Sigmoid colon (tissue), 4 donors: ENCODE data around the gene PAPLN.

Source experiments
- CTCF ChIP-seq, 4 experiments: fragments of 450-650 bp in 3 of 4; fragments of 200-600 bp in 1 of 4; IDR thresholded peaks; one replicate each; pipeline ENCODE4 v1.5.1; 2016 to 2019; ENCODE audit warnings: antibody characterized with exemption in 4 of 4, mild to moderate bottlenecking in 3 of 4, moderate library complexity in 2 of 4
- POLR2A ChIP-seq, 2 donors: fragments of 450-650 bp; IDR thresholded peaks; one replicate each; pipeline ENCODE4 v1.6.1; 2016; ENCODE audit warnings: antibody characterized with exemption in 2 of 2, mild to moderate bottlenecking in 2 of 2, moderate library complexity in 2 of 2
- POLR2AphosphoS5 ChIP-seq, 4 donors: sonication (generic); formaldehyde crosslinking; IDR thresholded peaks; one replicate each; pipeline ENCODE4 v1.6.1; 2017; ENCODE audit warnings: antibody characterized with exemption in 4 of 4

DNA sequence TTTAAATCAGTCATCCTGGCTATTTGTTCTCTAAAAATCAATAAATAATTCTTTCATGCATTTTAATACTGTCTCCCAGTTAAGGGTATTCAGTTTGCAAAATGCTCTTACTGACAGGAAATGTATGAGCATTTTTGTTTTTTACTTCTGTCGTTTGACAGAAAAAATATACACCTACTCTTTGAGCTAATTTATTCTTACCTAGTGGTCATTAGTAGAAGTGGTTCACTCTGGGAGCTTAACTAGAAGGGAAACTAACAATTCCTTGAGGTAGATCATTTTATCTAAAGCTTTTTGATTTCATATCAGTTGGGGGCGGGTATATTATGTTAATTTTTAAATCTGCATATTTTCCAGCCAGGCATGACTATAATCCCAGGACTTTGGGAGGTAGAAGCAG lies 33.8 kb upstream of the PAPLN start:
- TF ChIP-seq CTCF (IDR thresholded peaks at IDR 0.05), result no peak
- TF ChIP-seq POLR2A (IDR thresholded peaks at IDR 0.05), result no peak
- no peak for TF ChIP-seq POLR2AphosphoS5 (IDR thresholded peaks at IDR 0.05)
